GM23338 (cell line): ENCODE results near the gene LYST. TPM values are rescaled to one million over a fixed set of nuclear protein-coding genes. Genes with fewer than 3 reads are reported as not detected.

ENCODE experiments used
- ATAC-seq: fragments of 200-7000 bp; cut with Tn5 transposase; 3 replicates; pipeline ENCODE4 v1.9.1; 2020
- DNase-seq: peaks from one replicate; pipeline ENCODE4 v3.0.0-alpha.2; 2015; ENCODE audit warnings: low spot score
- H2AFZ ChIP-seq: fragments of 200-600 bp; sonication (generic); 2 replicates; pipeline ENCODE4 v1.8.0; 2016; ENCODE audit warnings: antibody characterized with exemption, mild to moderate bottlenecking, moderate library complexity
- H3F3A ChIP-seq: fragments of 200-600 bp; sonication (generic); replicated peaks from 2 replicates; pipeline ENCODE4 v1.8.0; 2017; ENCODE audit warnings: antibody characterized with exemption, mixed run types, low read depth
- H3K27ac ChIP-seq: fragments of 200-600 bp; sonication (generic); 2 replicates; pipeline ENCODE4 v1.6.1; 2016; ENCODE audit warnings: low read depth
- H3K27me3 ChIP-seq: fragments of 200-600 bp; sonication (generic); 2 replicates; pipeline ENCODE4 v1.8.0; 2016; ENCODE audit warnings: mild to moderate bottlenecking, mixed run types, moderate library complexity; ENCODE audit not compliant: insufficient read depth
- H3K36me3 ChIP-seq: fragments of 200-600 bp; sonication (generic); 2 replicates; pipeline ENCODE4 v1.8.0; 2016; ENCODE audit warnings: mild to moderate bottlenecking; ENCODE audit not compliant: insufficient read depth
- H3K4me1 ChIP-seq: fragments of 200-600 bp; sonication (generic); 2 replicates; pipeline ENCODE4 v1.8.0; 2016; ENCODE audit warnings: mild to moderate bottlenecking, moderate library complexity; ENCODE audit not compliant: insufficient read depth
- H3K4me2 ChIP-seq: fragments of 200-600 bp; sonication (generic); 2 replicates; pipeline ENCODE4 v1.7.1; 2017; ENCODE audit warnings: mixed run types
- H3K4me3 ChIP-seq: fragments of 200-600 bp; sonication (generic); 2 replicates; pipeline ENCODE4 v1.6.1; 2016; ENCODE audit warnings: mixed run types
- H3K79me2 ChIP-seq: fragments of 200-600 bp; sonication (generic); replicated peaks from 2 replicates; pipeline ENCODE4 v1.8.0; 2017; ENCODE audit warnings: mild to moderate bottlenecking; ENCODE audit not compliant: insufficient read depth
- H3K9me2 ChIP-seq: fragments of 200-600 bp; sonication (generic); 2 replicates; pipeline ENCODE4 v1.8.0; 2017; ENCODE audit not compliant: insufficient read depth
- H4K20me1 ChIP-seq: fragments of 200-600 bp; sonication (generic); replicated peaks from 2 replicates; pipeline ENCODE4 v1.8.0; 2017; ENCODE audit warnings: mild to moderate bottlenecking; ENCODE audit not compliant: insufficient read depth
- H3K27ac Mint-ChIP-seq: 2 replicates; pipeline ENCODE4 v1.8.0; 2020; ENCODE audit warnings: inconsistent platforms, mild to moderate bottlenecking, moderate library complexity, mixed read lengths
- H3K27me3 Mint-ChIP-seq: 3 replicates; pipeline ENCODE4 v1.8.0; 2022; ENCODE audit warnings: low read depth, mild to moderate bottlenecking, moderate library complexity, mixed read lengths, inconsistent platforms; ENCODE audit not compliant: insufficient read depth, poor library complexity
- H3K36me3 Mint-ChIP-seq: 3 replicates; pipeline ENCODE4 v1.8.0; 2021; ENCODE audit warnings: low read depth, mild to moderate bottlenecking, inconsistent platforms, moderate library complexity, mixed read lengths
- H3K4me1 Mint-ChIP-seq: 3 replicates; pipeline ENCODE4 v1.8.0; 2020; ENCODE audit warnings: mild to moderate bottlenecking, inconsistent platforms, mixed read lengths
- H3K4me3 Mint-ChIP-seq: 3 replicates; pipeline ENCODE4 v1.8.0; 2021; ENCODE audit warnings: moderate library complexity, mild to moderate bottlenecking, inconsistent platforms, mixed read lengths
- H3K9me3 Mint-ChIP-seq: 3 replicates; pipeline ENCODE4 v1.8.0; 2020; ENCODE audit warnings: moderate library complexity, mild to moderate bottlenecking, inconsistent platforms, mixed read lengths
- CREB1 ChIP-seq: fragments of 250-450 bp; sonication (Bioruptor Pico); IDR thresholded peaks from 2 replicates; pipeline ENCODE4 v1.5.0; 2020; ENCODE audit warnings: low read depth, mild to moderate bottlenecking, moderate library complexity
- EZH2 ChIP-seq: fragments of 200-600 bp; sonication (generic); IDR thresholded peaks from one replicate; pipeline ENCODE4 v1.8.0; 2017; ENCODE audit warnings: antibody characterized with exemption, mild to moderate bottlenecking, low read depth; ENCODE audit not compliant: unreplicated experiment
- EZH2phosphoT487 ChIP-seq: fragments of 200-600 bp; sonication (generic); IDR thresholded peaks from one replicate; pipeline ENCODE4 v1.8.1; 2018; ENCODE audit warnings: antibody characterized with exemption; ENCODE audit not compliant: unreplicated experiment
- JUNB ChIP-seq: IDR thresholded peaks from one replicate; pipeline ENCODE4 v1.6.1; 2016; ENCODE audit warnings: antibody characterized with exemption; ENCODE audit not compliant: unreplicated experiment
- NANOG ChIP-seq: IDR thresholded peaks from 2 replicates; pipeline ENCODE4 v1.6.1; 2016; ENCODE audit warnings: antibody characterized with exemption, borderline replicate concordance
- POLR2AphosphoS5 ChIP-seq: IDR thresholded peaks from 2 replicates; pipeline ENCODE4 v1.6.1; 2016; ENCODE audit warnings: antibody characterized with exemption, low read depth
- STAT1 ChIP-seq: IDR thresholded peaks from one replicate; pipeline ENCODE4 v1.6.1; 2016; ENCODE audit warnings: antibody characterized with exemption; ENCODE audit not compliant: unreplicated experiment
- ZNF114 ChIP-seq: fragments of 250-450 bp; sonication (Bioruptor Pico); IDR thresholded peaks from 2 replicates; pipeline ENCODE4 v1.5.0; 2020; ENCODE audit warnings: mild to moderate bottlenecking, moderate library complexity
- ZNF331 ChIP-seq: fragments of 250-450 bp; sonication (Bioruptor Pico); IDR thresholded peaks from 2 replicates; pipeline ENCODE4 v1.5.0; 2020; ENCODE audit warnings: low read depth, mild to moderate bottlenecking, moderate library complexity
- polyA plus RNA-seq: library from polyadenylated mRNA; unstranded; fragments of >200 nt; fragmentation: Nextera tagmentation; extraction: Ambion mirVana; gene quantifications from 2 replicates; pipeline ENCODE4 v1.2.1, GENCODE V29; 2016
- total RNA-seq: library from RNA; depleted of rRNA; stranded (reverse); fragments of >200 nt; shearing (Covaris generic); gene quantifications from 2 replicates; pipeline ENCODE4 v1.2.3, GENCODE V29; 2014
- TF ChIP-seq, protein P1 (sequence below): fragments of 250-450 bp; sonication (Bioruptor Pico); IDR thresholded peaks from 2 replicates; pipeline ENCODE4 v1.5.0; 2020; ENCODE audit warnings: mild to moderate bottlenecking, moderate library complexity
- TF ChIP-seq, protein P2 (sequence below), 2 experiments: fragments of 200-600 bp in 1 of 2; sonication (generic) in 1 of 2; conservative IDR thresholded peaks; 2 replicates each; pipeline versions ENCODE4 v1.5.1 to v1.6.1; 2016 to 2017; ENCODE audit warnings: antibody characterized with exemption in 2 of 2, low read depth in 2 of 2, mild to moderate bottlenecking in 2 of 2, moderate library complexity in 1 of 2
- TF ChIP-seq, protein P3 (sequence below): IDR thresholded peaks from 2 replicates; pipeline ENCODE4 v1.6.1; 2016; ENCODE audit warnings: antibody characterized with exemption
- TF ChIP-seq, protein P4 (sequence below): IDR thresholded peaks from one replicate; pipeline ENCODE4 v1.6.1; 2018; ENCODE audit warnings: antibody characterized with exemption; ENCODE audit not compliant: unreplicated experiment

The LYST gene
- total and polyA plus RNA-seq, 2 experiments from 2014 or later = 0.21 to 1.0 TPM

DNA sequence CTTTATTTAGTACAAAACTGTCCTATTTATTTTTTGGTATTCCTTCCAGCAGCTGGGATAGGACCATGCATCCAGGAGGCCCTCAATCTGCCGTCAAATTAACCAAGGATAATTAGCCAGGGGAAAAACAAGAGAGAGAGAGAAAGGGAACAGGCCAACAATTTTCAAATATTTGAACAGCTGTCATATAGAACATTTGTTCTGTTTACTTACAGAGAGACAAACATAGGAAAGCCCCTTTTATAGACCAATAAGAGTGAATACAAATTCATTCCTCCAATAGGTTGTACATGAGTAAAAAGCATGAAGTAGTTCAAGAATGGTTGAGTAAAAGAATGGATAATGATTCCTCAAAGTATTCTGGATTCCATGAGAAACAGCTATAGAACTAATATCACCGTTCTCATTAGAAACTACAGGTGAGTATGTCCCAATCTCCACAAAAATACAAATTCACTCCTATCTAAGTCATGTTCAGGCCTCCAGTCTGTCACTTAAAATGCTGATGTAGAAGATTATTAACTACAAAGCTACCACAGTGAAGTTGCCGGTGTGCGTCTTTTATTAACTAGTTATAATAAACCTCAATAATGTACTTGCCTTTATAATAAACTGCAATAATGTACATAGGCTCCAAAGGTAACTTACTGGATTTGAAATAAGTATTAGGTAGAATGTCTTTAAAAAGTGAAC is 152.4 kb downstream of the LYST start:
- Histone ChIP-seq H3K27me3 (no peaks in the 10 kb centered on the region), H3F3A (no peaks in the 10 kb centered on the region), H3K4me2 (no peak overlapping the region), H3K27ac (no peak overlapping the region), H3K9me2 (no peaks in the 10 kb centered on the region), H2AFZ (no peak overlapping the region), H3K79me2 (no peaks in the 10 kb centered on the region), H3K36me3 (no peaks in the 10 kb centered on the region), H3K4me3 (no peak overlapping the region), H4K20me1 (no peaks in the 10 kb centered on the region), H3K4me1 (no peaks in the 10 kb centered on the region)
- no peak for ATAC-seq
- TF ChIP-seq ZNF114 (CRISPR knock-in tag) = no peak
- no peak for TF ChIP-seq EZH2phosphoT487
- TF ChIP-seq, protein P1, sequence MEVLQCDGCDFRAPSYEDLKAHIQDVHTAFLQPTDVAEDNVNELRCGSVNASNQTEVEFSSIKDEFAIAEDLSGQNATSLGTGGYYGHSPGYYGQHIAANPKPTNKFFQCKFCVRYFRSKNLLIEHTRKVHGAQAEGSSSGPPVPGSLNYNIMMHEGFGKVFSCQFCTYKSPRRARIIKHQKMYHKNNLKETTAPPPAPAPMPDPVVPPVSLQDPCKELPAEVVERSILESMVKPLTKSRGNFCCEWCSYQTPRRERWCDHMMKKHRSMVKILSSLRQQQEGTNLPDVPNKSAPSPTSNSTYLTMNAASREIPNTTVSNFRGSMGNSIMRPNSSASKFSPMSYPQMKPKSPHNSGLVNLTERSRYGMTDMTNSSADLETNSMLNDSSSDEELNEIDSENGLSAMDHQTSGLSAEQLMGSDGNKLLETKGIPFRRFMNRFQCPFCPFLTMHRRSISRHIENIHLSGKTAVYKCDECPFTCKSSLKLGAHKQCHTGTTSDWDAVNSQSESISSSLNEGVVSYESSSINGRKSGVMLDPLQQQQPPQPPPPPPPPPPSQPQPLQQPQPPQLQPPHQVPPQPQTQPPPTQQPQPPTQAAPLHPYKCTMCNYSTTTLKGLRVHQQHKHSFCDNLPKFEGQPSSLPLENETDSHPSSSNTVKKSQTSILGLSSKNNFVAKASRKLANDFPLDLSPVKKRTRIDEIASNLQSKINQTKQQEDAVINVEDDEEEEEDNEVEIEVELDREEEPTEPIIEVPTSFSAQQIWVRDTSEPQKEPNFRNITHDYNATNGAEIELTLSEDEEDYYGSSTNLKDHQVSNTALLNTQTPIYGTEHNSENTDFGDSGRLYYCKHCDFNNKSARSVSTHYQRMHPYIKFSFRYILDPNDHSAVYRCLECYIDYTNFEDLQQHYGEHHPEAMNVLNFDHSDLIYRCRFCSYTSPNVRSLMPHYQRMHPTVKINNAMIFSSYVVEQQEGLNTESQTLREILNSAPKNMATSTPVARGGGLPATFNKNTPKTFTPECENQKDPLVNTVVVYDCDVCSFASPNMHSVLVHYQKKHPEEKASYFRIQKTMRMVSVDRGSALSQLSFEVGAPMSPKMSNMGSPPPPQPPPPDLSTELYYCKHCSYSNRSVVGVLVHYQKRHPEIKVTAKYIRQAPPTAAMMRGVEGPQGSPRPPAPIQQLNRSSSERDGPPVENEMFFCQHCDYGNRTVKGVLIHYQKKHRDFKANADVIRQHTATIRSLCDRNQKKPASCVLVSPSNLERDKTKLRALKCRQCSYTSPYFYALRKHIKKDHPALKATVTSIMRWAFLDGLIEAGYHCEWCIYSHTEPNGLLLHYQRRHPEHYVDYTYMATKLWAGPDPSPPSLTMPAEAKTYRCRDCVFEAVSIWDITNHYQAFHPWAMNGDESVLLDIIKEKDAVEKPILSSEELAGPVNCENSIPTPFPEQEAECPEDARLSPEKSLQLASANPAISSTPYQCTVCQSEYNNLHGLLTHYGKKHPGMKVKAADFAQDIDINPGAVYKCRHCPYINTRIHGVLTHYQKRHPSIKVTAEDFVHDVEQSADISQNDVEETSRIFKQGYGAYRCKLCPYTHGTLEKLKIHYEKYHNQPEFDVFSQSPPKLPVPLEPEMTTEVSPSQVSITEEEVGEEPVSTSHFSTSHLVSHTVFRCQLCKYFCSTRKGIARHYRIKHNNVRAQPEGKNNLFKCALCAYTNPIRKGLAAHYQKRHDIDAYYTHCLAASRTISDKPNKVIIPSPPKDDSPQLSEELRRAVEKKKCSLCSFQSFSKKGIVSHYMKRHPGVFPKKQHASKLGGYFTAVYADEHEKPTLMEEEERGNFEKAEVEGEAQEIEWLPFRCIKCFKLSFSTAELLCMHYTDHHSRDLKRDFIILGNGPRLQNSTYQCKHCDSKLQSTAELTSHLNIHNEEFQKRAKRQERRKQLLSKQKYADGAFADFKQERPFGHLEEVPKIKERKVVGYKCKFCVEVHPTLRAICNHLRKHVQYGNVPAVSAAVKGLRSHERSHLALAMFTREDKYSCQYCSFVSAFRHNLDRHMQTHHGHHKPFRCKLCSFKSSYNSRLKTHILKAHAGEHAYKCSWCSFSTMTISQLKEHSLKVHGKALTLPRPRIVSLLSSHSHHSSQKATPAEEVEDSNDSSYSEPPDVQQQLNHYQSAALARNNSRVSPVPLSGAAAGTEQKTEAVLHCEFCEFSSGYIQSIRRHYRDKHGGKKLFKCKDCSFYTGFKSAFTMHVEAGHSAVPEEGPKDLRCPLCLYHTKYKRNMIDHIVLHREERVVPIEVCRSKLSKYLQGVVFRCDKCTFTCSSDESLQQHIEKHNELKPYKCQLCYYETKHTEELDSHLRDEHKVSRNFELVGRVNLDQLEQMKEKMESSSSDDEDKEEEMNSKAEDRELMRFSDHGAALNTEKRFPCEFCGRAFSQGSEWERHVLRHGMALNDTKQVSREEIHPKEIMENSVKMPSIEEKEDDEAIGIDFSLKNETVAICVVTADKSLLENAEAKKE (CRISPR knock-in tag) = no peak
- TF ChIP-seq NANOG = no peak
- TF ChIP-seq, protein P2, sequence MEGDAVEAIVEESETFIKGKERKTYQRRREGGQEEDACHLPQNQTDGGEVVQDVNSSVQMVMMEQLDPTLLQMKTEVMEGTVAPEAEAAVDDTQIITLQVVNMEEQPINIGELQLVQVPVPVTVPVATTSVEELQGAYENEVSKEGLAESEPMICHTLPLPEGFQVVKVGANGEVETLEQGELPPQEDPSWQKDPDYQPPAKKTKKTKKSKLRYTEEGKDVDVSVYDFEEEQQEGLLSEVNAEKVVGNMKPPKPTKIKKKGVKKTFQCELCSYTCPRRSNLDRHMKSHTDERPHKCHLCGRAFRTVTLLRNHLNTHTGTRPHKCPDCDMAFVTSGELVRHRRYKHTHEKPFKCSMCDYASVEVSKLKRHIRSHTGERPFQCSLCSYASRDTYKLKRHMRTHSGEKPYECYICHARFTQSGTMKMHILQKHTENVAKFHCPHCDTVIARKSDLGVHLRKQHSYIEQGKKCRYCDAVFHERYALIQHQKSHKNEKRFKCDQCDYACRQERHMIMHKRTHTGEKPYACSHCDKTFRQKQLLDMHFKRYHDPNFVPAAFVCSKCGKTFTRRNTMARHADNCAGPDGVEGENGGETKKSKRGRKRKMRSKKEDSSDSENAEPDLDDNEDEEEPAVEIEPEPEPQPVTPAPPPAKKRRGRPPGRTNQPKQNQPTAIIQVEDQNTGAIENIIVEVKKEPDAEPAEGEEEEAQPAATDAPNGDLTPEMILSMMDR (conservative IDR thresholded peaks at IDR 0.05; ENCODE audit: low read depth in 2 of 2) = no peak
- TF ChIP-seq CREB1 (CRISPR knock-in tag) = no peak
- TF ChIP-seq, protein P3, sequence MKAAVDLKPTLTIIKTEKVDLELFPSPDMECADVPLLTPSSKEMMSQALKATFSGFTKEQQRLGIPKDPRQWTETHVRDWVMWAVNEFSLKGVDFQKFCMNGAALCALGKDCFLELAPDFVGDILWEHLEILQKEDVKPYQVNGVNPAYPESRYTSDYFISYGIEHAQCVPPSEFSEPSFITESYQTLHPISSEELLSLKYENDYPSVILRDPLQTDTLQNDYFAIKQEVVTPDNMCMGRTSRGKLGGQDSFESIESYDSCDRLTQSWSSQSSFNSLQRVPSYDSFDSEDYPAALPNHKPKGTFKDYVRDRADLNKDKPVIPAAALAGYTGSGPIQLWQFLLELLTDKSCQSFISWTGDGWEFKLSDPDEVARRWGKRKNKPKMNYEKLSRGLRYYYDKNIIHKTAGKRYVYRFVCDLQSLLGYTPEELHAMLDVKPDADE = no peak
- no peak for TF ChIP-seq JUNB
- no peak for TF ChIP-seq POLR2AphosphoS5
- TF ChIP-seq ZNF331 (CRISPR knock-in tag) = no peak
- no peak for TF ChIP-seq STAT1
- no peak for TF ChIP-seq EZH2
- TF ChIP-seq, protein P4, sequence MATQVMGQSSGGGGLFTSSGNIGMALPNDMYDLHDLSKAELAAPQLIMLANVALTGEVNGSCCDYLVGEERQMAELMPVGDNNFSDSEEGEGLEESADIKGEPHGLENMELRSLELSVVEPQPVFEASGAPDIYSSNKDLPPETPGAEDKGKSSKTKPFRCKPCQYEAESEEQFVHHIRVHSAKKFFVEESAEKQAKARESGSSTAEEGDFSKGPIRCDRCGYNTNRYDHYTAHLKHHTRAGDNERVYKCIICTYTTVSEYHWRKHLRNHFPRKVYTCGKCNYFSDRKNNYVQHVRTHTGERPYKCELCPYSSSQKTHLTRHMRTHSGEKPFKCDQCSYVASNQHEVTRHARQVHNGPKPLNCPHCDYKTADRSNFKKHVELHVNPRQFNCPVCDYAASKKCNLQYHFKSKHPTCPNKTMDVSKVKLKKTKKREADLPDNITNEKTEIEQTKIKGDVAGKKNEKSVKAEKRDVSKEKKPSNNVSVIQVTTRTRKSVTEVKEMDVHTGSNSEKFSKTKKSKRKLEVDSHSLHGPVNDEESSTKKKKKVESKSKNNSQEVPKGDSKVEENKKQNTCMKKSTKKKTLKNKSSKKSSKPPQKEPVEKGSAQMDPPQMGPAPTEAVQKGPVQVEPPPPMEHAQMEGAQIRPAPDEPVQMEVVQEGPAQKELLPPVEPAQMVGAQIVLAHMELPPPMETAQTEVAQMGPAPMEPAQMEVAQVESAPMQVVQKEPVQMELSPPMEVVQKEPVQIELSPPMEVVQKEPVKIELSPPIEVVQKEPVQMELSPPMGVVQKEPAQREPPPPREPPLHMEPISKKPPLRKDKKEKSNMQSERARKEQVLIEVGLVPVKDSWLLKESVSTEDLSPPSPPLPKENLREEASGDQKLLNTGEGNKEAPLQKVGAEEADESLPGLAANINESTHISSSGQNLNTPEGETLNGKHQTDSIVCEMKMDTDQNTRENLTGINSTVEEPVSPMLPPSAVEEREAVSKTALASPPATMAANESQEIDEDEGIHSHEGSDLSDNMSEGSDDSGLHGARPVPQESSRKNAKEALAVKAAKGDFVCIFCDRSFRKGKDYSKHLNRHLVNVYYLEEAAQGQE = no peak
- H3K4me3 Mint-ChIP-seq = no peak overlapping the region
- H3K36me3 Mint-ChIP-seq = no peaks in the 10 kb centered on the region
- H3K27me3 Mint-ChIP-seq = peaks cover 2% of the 10 kb centered on the region
- DNase-seq = no peak
- peaks cover 8% of the 10 kb centered on the region; the same call in 2 of the 3 replicates for H3K4me1 Mint-ChIP-seq
- no peaks in the 10 kb centered on the region for H3K9me3 Mint-ChIP-seq
- H3K27ac Mint-ChIP-seq = no peak overlapping the region
